Lower leg skin (tissue), 3 donors: Measurements from ENCODE around the gene RCAN3.

Experiments used
- POLR2A ChIP-seq, 2 donors: fragments of 450-650 bp; IDR thresholded peaks; one replicate each; pipeline ENCODE4 v1.6.1; 2016 to 2017; ENCODE audit warnings: antibody characterized with exemption in 2 of 2, mild to moderate bottlenecking in 1 of 2, moderate library complexity in 1 of 2
- TF ChIP-seq, protein P1 (sequence below), 3 donors: fragments of 450-650 bp; IDR thresholded peaks; one replicate each; pipeline ENCODE4 v1.5.1; 2016; ENCODE audit warnings: antibody characterized with exemption in 3 of 3, mild to moderate bottlenecking in 3 of 3, moderate library complexity in 2 of 3

DNA sequence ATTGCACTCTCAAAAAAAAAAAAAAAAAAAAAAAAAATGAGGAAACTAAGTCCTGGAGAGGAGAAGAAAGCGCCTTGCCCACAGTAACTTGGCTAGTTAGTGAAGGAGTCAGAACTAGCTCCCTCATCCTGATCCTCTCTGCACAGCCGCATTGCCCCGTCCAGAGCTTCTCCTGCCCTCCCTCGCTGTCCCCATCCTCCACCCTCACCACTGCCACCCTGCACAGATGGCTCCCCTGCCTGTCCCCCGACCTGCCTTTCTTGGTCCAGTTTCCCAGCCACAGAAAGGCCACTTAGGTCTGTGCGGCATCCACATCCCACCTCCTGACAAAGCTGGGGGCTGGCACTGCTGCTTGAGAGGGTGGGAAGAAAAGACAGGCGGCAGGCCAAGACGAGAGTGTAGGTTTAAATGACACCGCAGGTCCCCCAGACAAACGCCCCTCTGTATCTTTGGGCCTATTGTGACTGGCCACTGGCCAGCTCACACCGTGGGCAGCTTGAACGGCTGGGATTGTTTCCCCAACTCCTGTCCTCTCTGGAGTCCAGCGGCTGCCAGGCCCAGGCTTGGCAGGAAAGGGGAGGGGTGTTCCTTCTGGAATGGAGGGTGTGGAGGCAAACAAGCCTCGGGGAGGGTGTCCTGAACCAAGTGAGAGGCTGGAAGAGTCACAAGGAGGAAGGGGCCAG, 73.4 kb downstream of the RCAN3 start:
- TF ChIP-seq, protein P1, sequence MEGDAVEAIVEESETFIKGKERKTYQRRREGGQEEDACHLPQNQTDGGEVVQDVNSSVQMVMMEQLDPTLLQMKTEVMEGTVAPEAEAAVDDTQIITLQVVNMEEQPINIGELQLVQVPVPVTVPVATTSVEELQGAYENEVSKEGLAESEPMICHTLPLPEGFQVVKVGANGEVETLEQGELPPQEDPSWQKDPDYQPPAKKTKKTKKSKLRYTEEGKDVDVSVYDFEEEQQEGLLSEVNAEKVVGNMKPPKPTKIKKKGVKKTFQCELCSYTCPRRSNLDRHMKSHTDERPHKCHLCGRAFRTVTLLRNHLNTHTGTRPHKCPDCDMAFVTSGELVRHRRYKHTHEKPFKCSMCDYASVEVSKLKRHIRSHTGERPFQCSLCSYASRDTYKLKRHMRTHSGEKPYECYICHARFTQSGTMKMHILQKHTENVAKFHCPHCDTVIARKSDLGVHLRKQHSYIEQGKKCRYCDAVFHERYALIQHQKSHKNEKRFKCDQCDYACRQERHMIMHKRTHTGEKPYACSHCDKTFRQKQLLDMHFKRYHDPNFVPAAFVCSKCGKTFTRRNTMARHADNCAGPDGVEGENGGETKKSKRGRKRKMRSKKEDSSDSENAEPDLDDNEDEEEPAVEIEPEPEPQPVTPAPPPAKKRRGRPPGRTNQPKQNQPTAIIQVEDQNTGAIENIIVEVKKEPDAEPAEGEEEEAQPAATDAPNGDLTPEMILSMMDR (IDR thresholded peaks at IDR 0.05) = no peak
- TF ChIP-seq POLR2A (IDR thresholded peaks at IDR 0.05) = no peak
